HG03521 (cell line): ENCODE measurements around the gene CFAP61.
"Not testable (repeated sequence)": the region's sequence is repeated elsewhere in the genome, so short reads cannot be mapped to it uniquely, and the experiment has no call there.

Experiments
- ATAC-seq: cut with Tn5 transposase; IDR thresholded peaks from one replicate; pipeline ENCODE4 v1.9.1; 2021; ENCODE audit warnings: mild to moderate bottlenecking, moderate library complexity; ENCODE audit not compliant: unreplicated experiment

Gene CFAP61

GRCh38 chr20:20052074-20052970 is at the start of gene CFAP61, which contains the start of gene CRNKL1:
TSS of gene CFAP61 (plus strand) at chr20:20052532. CDS start at chr20:20056654, 4,122 bp downstream.
TSS of gene CRNKL1 (minus strand) at chr20:20052466. CDS start at chr20:20052342, 124 bp downstream.
- ATAC-seq: peak; percentile 91

GRCh38 chr20:20003031-20003954 is 49.0 kb upstream of the CFAP61 start:
- no peak for ATAC-seq

GRCh38 chr20:20003955-20004322 is 48.4 kb upstream of the CFAP61 start:
- not testable (repeated sequence) for ATAC-seq

GRCh38 chr20:20005342-20005741 is 47.0 kb upstream of the CFAP61 start:
- ATAC-seq: no peak

GRCh38 chr20:20009784-20010253 is 42.5 kb upstream of the CFAP61 start:
- no peak for ATAC-seq

GRCh38 chr20:20010639-20011500 is 41.5 kb upstream of the CFAP61 start:
- ATAC-seq: no peak

GRCh38 chr20:20012541-20012940 is 39.8 kb upstream of the CFAP61 start:
- ATAC-seq: no peak

GRCh38 chr20:20014659-20015058 is 37.7 kb upstream of the CFAP61 start:
- no peak for ATAC-seq

GRCh38 chr20:20017001-20017843 is 35.1 kb upstream of the CFAP61 start, which contains the start of gene NAA20:
TSS of gene NAA20 (plus strand) at chr20:20017362. CDS start at chr20:20017397, 35 bp downstream.
- peak; percentile 97 for ATAC-seq

- ATAC-seq: peak; percentile 8
These were observed 34.5 kb upstream of the CFAP61 start for GRCh38 chr20:20017844-20018185.

- ATAC-seq: no peak
These were observed 34.0 kb upstream of the CFAP61 start for GRCh38 chr20:20018366-20018765.

GRCh38 chr20:20019123-20019522 is 33.2 kb upstream of the CFAP61 start:
- ATAC-seq: no peak

GRCh38 chr20:20020908-20021307 is 31.4 kb upstream of the CFAP61 start:
- ATAC-seq: no peak

- ATAC-seq: no peak
These were observed 30.5 kb upstream of the CFAP61 start for GRCh38 chr20:20021835-20022234.

GRCh38 chr20:20022498-20022897 is 29.8 kb upstream of the CFAP61 start:
- ATAC-seq: peak; percentile 50

GRCh38 chr20:20023395-20023794 is 28.9 kb upstream of the CFAP61 start:
- no peak for ATAC-seq

- ATAC-seq: no peak
These were observed 27.4 kb upstream of the CFAP61 start for GRCh38 chr20:20024942-20025341.

- ATAC-seq: no peak
These were observed 25.0 kb upstream of the CFAP61 start for GRCh38 chr20:20027284-20027683.

- no peak for ATAC-seq
These were observed 20.5 kb upstream of the CFAP61 start for GRCh38 chr20:20031790-20032189.
